Dendritic cell treated with granulocyte-macrophage colony-stimulating factor and Interleukin-4, amounts not matched to agents 40 ng/mL and 50 ng/mL, for 4 days (primary cell): ENCODE results near the gene ATP1A3.
"Not testable (repeated sequence)": the region's sequence is repeated elsewhere in the genome, so short reads cannot be mapped to it uniquely, and the experiment has no call there.

ENCODE experiments used
- H3K27ac Mint-ChIP-seq: one replicate; pipeline ENCODE4 v1.8.0; 2022; ENCODE audit warnings: mild to moderate bottlenecking, mixed read lengths
- H3K27me3 Mint-ChIP-seq: one replicate; pipeline ENCODE4 v1.8.0; 2022; ENCODE audit warnings: mild to moderate bottlenecking, mixed read lengths
- H3K36me3 Mint-ChIP-seq: one replicate; pipeline ENCODE4 v1.8.0; 2022; ENCODE audit warnings: low read depth, mixed read lengths
- H3K4me1 Mint-ChIP-seq: one replicate; pipeline ENCODE4 v1.8.0; 2022; ENCODE audit warnings: low read depth, mixed read lengths
- H3K4me3 Mint-ChIP-seq: one replicate; pipeline ENCODE4 v1.8.0; 2022; ENCODE audit warnings: mild to moderate bottlenecking, moderate library complexity, mixed read lengths
- H3K9me3 Mint-ChIP-seq: one replicate; pipeline ENCODE4 v1.8.0; 2022; ENCODE audit warnings: mixed read lengths
- intact Hi-C: fragments of 100-400 bp; cut with micrococcal nuclease; formaldehyde crosslinking; loops from one replicate; pipeline ENCODE4 v1.15.0; 2022

Gene ATP1A3

GRCh38 chr19:41998246-41999020, 4.4 kb upstream of the ATP1A3 start:
- intact Hi-C loops, result no loop called here
- H3K4me3 Mint-ChIP-seq, result no peak overlapping the region

GRCh38 chr19:41997851-41998229, 3.8 kb upstream of the ATP1A3 start:
- no peaks in the 10 kb centered on the region for H3K36me3 Mint-ChIP-seq
- intact Hi-C loops, result no loop called here
- no peak overlapping the region for H3K4me3 Mint-ChIP-seq
- H3K9me3 Mint-ChIP-seq, result no peaks in the 10 kb centered on the region
- peaks cover 77% of the 10 kb centered on the region for H3K27me3 Mint-ChIP-seq
- H3K4me1 Mint-ChIP-seq, result peaks cover 15% of the 10 kb centered on the region
- H3K27ac Mint-ChIP-seq, result no peak overlapping the region

More at GRCh38 chr19:41998246-41999020, 4.4 kb upstream of the ATP1A3 start:
- H3K27ac Mint-ChIP-seq, result no peak overlapping the region
- H3K9me3 Mint-ChIP-seq, result no peaks in the 10 kb centered on the region
- H3K27me3 Mint-ChIP-seq, result peaks cover 74% of the 10 kb centered on the region
- peaks cover 13% of the 10 kb centered on the region for H3K4me1 Mint-ChIP-seq
- H3K36me3 Mint-ChIP-seq, result no peaks in the 10 kb centered on the region

- H3K27ac Mint-ChIP-seq, result no peak overlapping the region
- H3K36me3 Mint-ChIP-seq, result no peaks in the 10 kb centered on the region
- H3K4me3 Mint-ChIP-seq, result peak overlapping the region; percentile 6
- intact Hi-C loops, result no loop called here
- peaks cover 80% of the 10 kb centered on the region for H3K27me3 Mint-ChIP-seq
- H3K9me3 Mint-ChIP-seq, result no peaks in the 10 kb centered on the region
- H3K4me1 Mint-ChIP-seq, result peaks cover 15% of the 10 kb centered on the region
Measured at GRCh38 chr19:41997121-41997850, 3.3 kb upstream of the ATP1A3 start.

- H3K4me3 Mint-ChIP-seq, result no peak overlapping the region
Measured at GRCh38 chr19:41995959-41996797, 2.1 kb upstream of the ATP1A3 start.

GRCh38 chr19:41994994-41995958, 1.2 kb upstream of the ATP1A3 start:
- H3K4me1 Mint-ChIP-seq, result peaks cover 15% of the 10 kb centered on the region
- H3K9me3 Mint-ChIP-seq, result no peaks in the 10 kb centered on the region
- no peak overlapping the region for H3K4me3 Mint-ChIP-seq
- intact Hi-C loops, result no loop called here
- H3K27me3 Mint-ChIP-seq, result peaks cover 68% of the 10 kb centered on the region
- H3K27ac Mint-ChIP-seq, result no peak overlapping the region
- no peaks in the 10 kb centered on the region for H3K36me3 Mint-ChIP-seq

More at GRCh38 chr19:41995959-41996797, 2.1 kb upstream of the ATP1A3 start:
- intact Hi-C loops, result no loop called here
- Mint-ChIP-seq H3K36me3 (no peaks in the 10 kb centered on the region), H3K27me3 (peaks cover 76% of the 10 kb centered on the region), H3K4me1 (peaks cover 15% of the 10 kb centered on the region), H3K9me3 (no peaks in the 10 kb centered on the region), H3K27ac (no peak overlapping the region)

GRCh38 chr19:41994521-41994971, 516 bp upstream of the ATP1A3 start:
- intact Hi-C loops, result no loop called here
- H3K27me3 Mint-ChIP-seq, result peaks cover 61% of the 10 kb centered on the region
- H3K4me1 Mint-ChIP-seq, result peaks cover 15% of the 10 kb centered on the region
- H3K36me3 Mint-ChIP-seq, result no peaks in the 10 kb centered on the region
- no peak overlapping the region for H3K27ac Mint-ChIP-seq
- no peak overlapping the region for H3K4me3 Mint-ChIP-seq
- H3K9me3 Mint-ChIP-seq, result no peaks in the 10 kb centered on the region

- H3K27ac Mint-ChIP-seq, H3K4me1 Mint-ChIP-seq, H3K4me3 Mint-ChIP-seq, H3K36me3 Mint-ChIP-seq, intact Hi-C loops, H3K9me3 Mint-ChIP-seq: not testable (repeated sequence)
- H3K27me3 Mint-ChIP-seq, result peaks cover 43% of the 10 kb centered on the region
Measured at GRCh38 chr19:41991925-41992569, 2.0 kb downstream of the ATP1A3 start.

GRCh38 chr19:41991025-41991424, 3.0 kb downstream of the ATP1A3 start:
- H3K36me3 Mint-ChIP-seq, result no peaks in the 10 kb centered on the region
- intact Hi-C loops, result no loop called here
- H3K4me1 Mint-ChIP-seq, result peaks cover 4% of the 10 kb centered on the region
- peaks cover 33% of the 10 kb centered on the region for H3K27me3 Mint-ChIP-seq
- no peaks in the 10 kb centered on the region for H3K9me3 Mint-ChIP-seq
- H3K27ac Mint-ChIP-seq, result no peak overlapping the region
- H3K4me3 Mint-ChIP-seq, result no peak overlapping the region

- Mint-ChIP-seq H3K4me1 (peaks cover 4% of the 10 kb centered on the region), H3K27me3 (peaks cover 29% of the 10 kb centered on the region), H3K9me3 (no peaks in the 10 kb centered on the region), H3K27ac (no peak overlapping the region), H3K4me3 (no peak overlapping the region), H3K36me3 (no peaks in the 10 kb centered on the region)
- intact Hi-C loops, result no loop called here
Measured at GRCh38 chr19:41990615-41991014, 3.4 kb downstream of the ATP1A3 start.

- Mint-ChIP-seq H3K9me3 (no peaks in the 10 kb centered on the region), H3K27ac (no peak overlapping the region), H3K36me3 (no peaks in the 10 kb centered on the region), H3K4me1 (peaks cover 4% of the 10 kb centered on the region), H3K4me3 (no peak overlapping the region), H3K27me3 (peaks cover 23% of the 10 kb centered on the region)
- intact Hi-C loops, result no loop called here
Measured at GRCh38 chr19:41990028-41990427, 4.0 kb downstream of the ATP1A3 start.

- Mint-ChIP-seq H3K9me3 (no peaks in the 10 kb centered on the region), H3K27ac (no peak overlapping the region), H3K4me1 (peaks cover 4% of the 10 kb centered on the region), H3K27me3 (peaks cover 17% of the 10 kb centered on the region), H3K36me3 (no peaks in the 10 kb centered on the region), H3K4me3 (no peak overlapping the region)
- intact Hi-C loops, result no loop called here
Measured at GRCh38 chr19:41988947-41989346, 5.1 kb downstream of the ATP1A3 start.

GRCh38 chr19:41987141-41987860, 6.7 kb downstream of the ATP1A3 start:
- no peak overlapping the region for H3K27ac Mint-ChIP-seq
- peaks cover 5% of the 10 kb centered on the region for H3K27me3 Mint-ChIP-seq
- no peaks in the 10 kb centered on the region for H3K9me3 Mint-ChIP-seq
- H3K36me3 Mint-ChIP-seq, result no peaks in the 10 kb centered on the region
- no peak overlapping the region for H3K4me3 Mint-ChIP-seq
- intact Hi-C loops, result no loop called here
- H3K4me1 Mint-ChIP-seq, result no peaks in the 10 kb centered on the region
